ENCODE measurements around the gene MOXD1.

Gene MOXD1

DNA sequence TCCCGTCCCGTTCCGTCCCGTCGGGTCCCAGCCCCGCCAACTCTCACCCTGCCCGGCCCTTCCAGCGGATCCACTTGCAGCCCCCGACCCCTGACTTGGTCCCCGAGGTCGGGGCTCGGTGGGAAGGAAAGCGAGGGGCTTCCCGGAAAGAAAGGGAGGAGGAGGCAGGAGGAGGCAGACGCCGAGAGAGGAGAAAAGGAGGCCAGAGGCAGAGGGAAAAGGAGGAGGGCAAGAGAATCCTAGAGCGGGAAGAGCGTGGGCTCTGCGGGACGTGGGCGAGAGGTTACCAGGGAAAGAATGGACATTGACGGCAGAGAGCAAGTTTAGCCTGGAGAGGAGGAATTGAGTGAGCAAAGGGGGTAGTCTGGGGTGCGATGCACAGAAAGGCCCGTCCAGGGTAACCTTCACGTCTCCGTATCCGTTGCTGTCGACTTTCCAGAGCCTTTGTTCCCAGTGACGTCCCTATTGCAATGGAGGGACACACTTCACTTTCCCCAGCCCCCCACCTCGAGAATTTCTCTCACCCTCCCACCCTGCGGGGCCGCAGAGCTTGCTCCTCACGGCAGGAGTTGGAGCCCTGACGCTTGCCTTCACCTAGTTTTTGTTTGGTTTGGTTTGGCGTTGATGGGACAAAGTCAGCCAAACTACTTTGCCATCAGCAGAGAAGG is 477 bp upstream of the MOXD1 start:
- TF ChIP-seq CTCF (IDR thresholded peaks at IDR 0.05; ENCODE audit: borderline replicate concordance, control extremely low read depth, extremely low read depth, insufficient read depth, missing control alignments): no peak
- in situ Hi-C loops (cut with MboI; ENCODE audit: low sequenced_read_pairs, unreplicated experiment): no loop called here
- no peak for DNase-seq (ENCODE audit: low spot score)

DNA sequence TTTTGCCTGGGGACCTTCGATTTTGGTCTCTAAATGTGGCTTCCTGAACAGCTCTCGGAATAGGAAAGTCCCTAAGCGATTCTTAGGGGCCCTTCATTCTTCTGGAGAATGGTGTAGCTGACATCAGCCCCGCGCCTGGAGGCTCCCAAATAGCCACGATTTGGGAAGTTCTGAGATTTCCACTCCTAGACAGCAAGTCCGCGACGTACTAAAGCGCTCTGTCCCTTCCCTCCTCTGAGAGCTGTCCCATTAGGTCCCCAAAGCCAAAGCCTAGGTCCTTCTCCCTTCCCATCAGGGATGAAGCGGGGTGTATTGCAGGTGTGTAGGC is 756 bp downstream of the MOXD1 start:
- TF ChIP-seq CTCF (IDR thresholded peaks at IDR 0.05; ENCODE audit: borderline replicate concordance, control extremely low read depth, extremely low read depth, insufficient read depth, missing control alignments): no peak
- DNase-seq (ENCODE audit: low spot score): no peak
- in situ Hi-C loops (cut with MboI; ENCODE audit: low sequenced_read_pairs, unreplicated experiment): no loop called here

DNA sequence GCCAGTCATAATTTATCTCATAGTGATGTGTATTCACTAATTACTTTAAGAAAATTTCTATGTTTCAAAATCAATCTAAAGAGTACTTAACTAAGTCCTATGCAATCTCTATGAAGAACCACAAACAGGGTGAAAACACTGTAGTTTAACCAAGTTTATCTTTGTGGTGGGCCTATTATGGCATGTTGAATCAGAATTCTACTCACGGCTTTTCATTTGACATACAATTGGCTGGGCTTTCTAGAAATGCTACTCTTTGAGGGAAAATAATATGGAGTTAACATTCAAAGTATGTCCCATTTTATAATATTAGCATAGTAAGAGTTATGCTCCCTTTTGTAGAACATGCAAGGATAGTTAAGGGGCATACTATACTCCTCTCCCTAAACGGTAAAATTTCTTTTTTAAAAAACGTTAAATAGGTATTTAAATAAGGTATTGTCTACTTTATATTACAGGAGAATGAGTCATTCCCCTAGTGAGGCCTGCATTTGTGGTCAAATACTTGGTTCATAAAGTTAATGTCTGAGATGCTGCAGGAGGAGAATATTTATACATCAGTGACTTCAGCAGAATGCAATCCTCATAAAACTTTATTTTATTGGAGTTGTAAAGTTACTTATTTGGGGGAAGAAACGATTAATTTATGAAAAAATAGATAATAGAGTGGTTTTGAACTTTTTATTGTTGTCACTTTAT is 1.8 kb downstream of the MOXD1 start:
- no peak for TF ChIP-seq CTCF (IDR thresholded peaks at IDR 0.05; ENCODE audit: borderline replicate concordance, control extremely low read depth, extremely low read depth, insufficient read depth, missing control alignments)
- in situ Hi-C loops (cut with MboI; ENCODE audit: low sequenced_read_pairs, unreplicated experiment): no loop called here
- DNase-seq (ENCODE audit: low spot score): no peak

DNA sequence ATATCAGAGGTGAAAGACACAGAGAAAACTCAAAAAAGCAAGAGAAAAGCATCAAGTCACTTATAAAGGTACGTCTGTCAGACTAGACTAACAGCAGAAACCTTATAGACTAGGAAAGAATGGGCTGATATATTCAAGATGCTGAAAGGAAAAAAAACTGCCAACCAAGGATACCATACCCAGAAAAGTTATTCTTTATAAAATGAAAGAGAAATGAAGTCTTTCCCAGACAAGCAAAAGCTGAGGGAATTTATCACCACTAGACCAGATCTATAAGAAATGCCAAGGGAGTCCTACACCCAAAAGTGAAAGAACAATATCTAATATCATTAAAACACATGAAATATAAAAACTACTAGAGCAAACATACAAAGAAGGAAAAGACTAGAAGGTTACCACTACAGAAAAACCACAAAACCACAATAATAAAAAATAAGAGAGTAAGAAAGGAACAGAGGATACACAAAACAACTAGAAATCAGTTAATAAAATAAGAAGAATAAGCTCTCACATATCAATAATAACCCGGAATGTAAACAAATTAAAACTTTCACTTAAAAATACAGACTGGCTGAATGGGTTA is 6.2 kb downstream of the MOXD1 start:
- DNase-seq (ENCODE audit: low spot score): no peak
- in situ Hi-C loops (cut with MboI; ENCODE audit: low sequenced_read_pairs, unreplicated experiment): no loop called here
- no peak for TF ChIP-seq CTCF (IDR thresholded peaks at IDR 0.05; ENCODE audit: borderline replicate concordance, control extremely low read depth, extremely low read depth, insufficient read depth, missing control alignments)

DNA sequence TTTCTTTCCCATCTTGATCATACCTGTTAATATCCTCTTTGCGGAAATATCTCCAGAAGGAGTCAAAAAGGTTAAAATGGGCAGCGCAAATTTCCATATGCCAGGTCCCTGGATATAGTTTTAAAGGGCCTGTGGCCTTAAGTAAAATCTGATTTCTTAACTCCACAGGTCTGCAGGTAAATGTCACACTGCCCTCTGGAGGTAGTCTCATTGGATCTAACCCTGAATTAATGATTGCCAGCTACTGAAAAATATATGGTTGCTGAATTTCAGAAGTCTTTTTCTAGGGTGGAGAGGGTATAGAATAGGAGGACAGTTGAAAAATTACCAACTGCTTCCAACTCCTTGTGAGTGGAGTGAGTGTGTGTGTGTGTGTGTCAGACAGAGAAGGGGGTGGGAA is 8.5 kb downstream of the MOXD1 start:
- DNase-seq (ENCODE audit: low spot score): no peak
- in situ Hi-C loops (cut with MboI; ENCODE audit: low sequenced_read_pairs, unreplicated experiment): no loop called here
- TF ChIP-seq CTCF (IDR thresholded peaks at IDR 0.05; ENCODE audit: borderline replicate concordance, control extremely low read depth, extremely low read depth, insufficient read depth, missing control alignments): no peak

DNA sequence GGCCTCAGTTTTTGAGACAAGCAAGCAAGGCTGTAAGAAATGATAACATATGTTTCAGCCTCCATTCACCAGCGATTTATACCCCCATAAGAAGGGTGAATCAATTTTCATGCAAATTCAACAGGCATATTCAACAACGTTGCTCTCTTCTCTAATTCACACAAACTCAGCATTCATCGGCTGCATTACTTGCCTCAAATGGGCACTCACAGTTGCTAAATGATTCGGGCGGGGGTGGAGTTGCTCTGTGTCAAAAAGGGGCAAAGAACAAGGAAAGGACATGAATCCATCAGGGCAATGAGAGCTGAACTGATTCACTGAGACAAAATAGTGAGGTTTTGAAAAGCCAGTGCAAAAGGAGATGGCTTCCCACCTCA is 9.0 kb downstream of the MOXD1 start:
- in situ Hi-C loops (cut with MboI; ENCODE audit: low sequenced_read_pairs, unreplicated experiment): no loop called here

More for the DNA sequence above, 9.0 kb downstream of the MOXD1 start:
- no peak for DNase-seq (ENCODE audit: low spot score)
- TF ChIP-seq CTCF (IDR thresholded peaks at IDR 0.05; ENCODE audit: borderline replicate concordance, control extremely low read depth, extremely low read depth, insufficient read depth, missing control alignments): no peak
